AG09319 (cell line): Measurements from ENCODE around the gene LRRC45.

Experiments used
- DNase-seq: peaks from one replicate; pipeline ENCODE4 v3.0.0-alpha.2; 2010; ENCODE audit warnings: low read depth; ENCODE audit errors: extremely low read depth
- TF ChIP-seq, protein P1 (sequence below): IDR thresholded peaks from 2 replicates; pipeline ENCODE4 v1.5.1; 2011; ENCODE audit warnings: low read depth, mild to moderate bottlenecking, inconsistent platforms, low read length, moderate library complexity

LRRC45 gene

DNA sequence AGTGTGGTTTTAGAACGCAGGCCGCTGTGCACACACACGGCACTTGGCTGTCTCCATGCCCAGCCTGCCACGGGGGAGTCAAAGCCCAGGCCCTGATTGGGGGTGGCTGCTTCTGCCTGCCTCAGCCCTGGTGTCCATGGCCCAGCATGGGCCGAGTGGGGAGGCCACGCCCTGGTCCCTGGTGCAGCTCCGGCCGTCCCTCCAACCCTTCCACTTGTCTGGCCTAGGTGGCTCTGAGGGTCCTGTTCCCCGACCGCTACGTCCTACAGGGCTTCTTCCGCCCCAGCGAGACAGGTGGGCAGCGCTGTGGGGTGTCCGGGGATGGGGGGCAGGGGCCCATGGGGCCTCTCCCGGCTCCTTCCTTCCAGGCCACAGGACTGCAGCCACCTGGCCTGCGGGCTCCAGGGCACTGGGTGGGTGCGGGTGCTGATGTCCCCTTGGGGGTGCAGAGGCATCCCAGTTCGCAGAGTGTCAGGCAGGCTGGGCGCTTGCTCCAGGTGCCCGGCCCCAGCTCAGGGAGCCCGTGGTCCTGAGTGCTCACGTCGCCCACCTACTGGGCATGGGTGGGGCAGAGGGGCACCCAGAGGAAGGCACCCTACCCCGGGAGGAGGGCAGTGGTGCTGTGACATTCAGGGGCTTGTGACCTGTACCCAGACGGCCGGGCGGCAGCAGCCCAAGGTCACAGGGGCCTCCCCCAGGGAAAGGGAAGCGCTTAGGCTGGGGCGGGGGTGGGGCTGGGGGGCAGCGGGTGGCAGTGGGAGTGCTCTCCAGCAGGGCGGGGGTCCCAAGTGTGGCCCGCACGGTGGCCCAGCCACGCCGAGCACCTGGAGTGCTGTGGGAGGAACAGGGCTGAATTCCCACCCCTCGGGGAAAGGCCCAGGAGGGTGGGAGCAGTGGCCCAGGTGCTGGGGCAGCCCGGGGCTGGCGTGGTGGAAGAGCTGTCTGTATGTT is 12.3 kb upstream of the LRRC45 start:
- TF ChIP-seq, protein P1, sequence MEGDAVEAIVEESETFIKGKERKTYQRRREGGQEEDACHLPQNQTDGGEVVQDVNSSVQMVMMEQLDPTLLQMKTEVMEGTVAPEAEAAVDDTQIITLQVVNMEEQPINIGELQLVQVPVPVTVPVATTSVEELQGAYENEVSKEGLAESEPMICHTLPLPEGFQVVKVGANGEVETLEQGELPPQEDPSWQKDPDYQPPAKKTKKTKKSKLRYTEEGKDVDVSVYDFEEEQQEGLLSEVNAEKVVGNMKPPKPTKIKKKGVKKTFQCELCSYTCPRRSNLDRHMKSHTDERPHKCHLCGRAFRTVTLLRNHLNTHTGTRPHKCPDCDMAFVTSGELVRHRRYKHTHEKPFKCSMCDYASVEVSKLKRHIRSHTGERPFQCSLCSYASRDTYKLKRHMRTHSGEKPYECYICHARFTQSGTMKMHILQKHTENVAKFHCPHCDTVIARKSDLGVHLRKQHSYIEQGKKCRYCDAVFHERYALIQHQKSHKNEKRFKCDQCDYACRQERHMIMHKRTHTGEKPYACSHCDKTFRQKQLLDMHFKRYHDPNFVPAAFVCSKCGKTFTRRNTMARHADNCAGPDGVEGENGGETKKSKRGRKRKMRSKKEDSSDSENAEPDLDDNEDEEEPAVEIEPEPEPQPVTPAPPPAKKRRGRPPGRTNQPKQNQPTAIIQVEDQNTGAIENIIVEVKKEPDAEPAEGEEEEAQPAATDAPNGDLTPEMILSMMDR = no peak

DNA sequence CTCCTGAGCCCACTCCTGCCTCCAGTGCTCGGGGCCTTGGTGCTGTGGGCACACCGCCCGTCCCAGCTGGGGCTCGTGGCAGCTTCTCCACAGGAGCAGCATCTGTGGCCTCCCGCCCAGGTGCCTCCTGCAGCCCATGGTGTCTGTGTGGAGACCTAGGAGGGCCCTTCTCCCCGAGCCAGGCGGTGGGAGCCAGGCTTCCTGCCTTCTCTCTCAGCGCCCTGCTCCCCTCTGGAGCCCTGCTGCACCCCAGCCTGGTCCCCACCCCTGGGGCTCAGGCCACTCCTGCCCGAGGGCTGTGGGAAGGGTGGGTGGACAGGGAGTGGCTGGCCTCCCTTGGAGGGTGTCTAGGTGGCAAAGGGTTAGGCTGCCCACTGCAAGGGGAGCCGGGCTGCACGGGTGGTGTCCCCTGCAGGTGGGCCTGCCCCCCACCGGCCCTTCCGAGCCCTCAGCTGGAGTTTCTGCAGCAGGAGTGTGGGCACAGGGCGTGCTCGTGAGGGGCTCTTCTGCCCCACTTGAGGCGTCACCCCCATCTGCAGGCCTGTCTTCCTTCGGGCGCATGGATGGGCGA is 11.4 kb upstream of the LRRC45 start:
- TF ChIP-seq, protein P1 = no peak
- DNase-seq = no peak

More for the DNA sequence above, 12.3 kb upstream of the LRRC45 start:
- no peak for DNase-seq

DNA sequence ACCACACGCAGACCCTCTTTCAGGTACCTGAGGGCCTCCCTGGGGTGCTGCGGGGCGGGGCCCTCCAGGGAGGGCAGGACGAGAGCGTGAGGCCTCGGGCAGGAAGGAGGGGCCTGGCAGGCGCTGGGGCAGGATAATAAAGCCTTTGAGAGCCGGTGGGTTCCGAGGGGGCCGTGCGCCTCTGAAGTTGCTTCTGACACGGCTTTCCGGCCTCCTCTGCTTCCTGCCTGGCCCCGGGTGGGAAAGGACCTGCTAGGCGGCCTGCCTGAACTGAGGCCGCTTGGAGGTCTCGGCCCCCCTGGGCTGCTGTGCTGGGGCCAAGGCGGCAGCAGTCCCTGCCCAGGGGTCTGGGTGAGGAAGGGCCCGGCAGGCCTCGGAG is 10.9 kb upstream of the LRRC45 start:
- TF ChIP-seq, protein P1 = no peak
- DNase-seq = no peak

DNA sequence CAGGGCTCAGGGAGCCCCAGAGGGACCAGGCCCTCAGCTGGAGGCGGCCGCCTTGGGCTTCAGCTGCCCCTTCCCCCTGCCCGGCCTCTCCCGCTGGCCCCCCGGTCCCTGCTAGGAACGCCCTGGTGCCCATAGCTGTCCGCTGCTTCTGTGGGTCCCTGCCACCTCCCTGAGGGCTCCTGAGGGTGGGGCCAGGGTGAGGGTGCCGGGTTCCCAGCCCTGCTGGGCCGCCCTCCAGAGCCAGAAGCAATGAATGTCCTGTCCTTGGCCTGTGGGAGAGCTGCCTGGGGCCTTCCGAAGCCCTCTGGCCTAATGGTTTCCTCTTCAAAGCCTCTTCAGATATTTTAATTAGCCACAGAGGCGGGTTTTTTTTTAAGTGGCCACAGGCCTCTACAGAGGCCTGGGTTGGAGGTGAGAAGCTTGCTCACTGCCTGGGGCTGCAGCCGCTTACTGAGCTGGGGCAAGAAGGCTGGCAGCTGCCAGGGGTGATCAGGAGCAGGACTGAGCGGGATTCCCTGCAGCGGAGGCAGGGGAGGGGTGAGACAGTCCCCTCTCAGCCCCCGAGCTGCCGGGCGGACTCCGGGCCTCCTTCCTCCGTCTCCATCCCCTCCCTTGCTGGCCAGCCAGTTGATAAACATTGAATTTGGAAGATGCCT is 10.3 kb upstream of the LRRC45 start:
- no peak for DNase-seq
- TF ChIP-seq, protein P1 = no peak

DNA sequence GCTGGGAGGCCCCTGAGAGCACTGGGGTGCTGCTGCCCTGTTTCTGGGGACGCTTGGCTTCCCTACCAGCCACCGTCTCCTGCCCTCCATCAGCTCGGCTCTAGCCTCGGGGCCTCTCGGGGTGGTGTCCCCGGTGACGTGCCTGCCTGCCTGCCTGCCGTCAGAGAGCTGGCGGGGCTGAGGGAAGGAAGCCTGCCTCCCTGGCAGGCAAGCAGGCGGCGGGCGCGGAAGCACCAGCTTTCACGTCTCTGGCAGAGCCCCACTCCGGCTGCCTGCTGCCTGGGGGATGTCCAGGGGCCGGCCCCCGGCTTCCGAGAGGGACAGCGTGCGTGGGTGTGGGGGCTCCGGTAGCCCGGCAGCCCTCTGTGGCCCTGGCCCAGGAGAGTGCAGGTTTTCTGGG is 9.8 kb upstream of the LRRC45 start:
- TF ChIP-seq, protein P1 = no peak
- no peak for DNase-seq

DNA sequence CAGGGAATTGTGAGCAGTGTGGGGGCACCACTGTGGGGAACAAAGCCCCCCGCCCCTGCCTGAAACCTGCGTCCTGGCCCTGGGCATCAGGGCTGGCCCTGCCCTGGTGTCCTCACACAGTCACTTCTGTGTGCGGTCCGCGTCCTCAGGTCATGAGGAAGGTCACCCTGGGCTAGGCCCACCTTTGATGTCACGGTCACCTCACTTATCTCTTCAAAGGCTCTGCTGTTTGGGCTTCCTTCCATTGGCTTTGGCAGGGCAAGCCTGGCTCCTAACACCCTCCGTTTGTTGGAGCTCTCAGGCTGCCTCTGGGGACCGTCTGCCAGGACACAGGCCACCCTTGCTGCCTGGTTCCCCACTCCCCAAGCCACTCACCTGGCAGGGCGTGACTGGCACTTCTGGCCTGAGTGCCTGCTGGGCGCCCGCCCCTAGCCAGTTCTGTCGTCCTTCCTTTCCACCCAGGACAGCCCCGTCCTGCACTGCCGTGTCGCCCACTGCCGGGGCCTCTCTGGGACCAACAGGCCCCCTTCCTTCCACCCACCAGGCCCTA is 9.3 kb upstream of the LRRC45 start:
- no peak for DNase-seq
- TF ChIP-seq, protein P1 = no peak
